ENCODE data around the gene EPN2.

EPN2 gene

GRCh38 chr17:19365833-19366636 is 128.9 kb downstream of the EPN2 start:
- no peak for DNase-seq (ENCODE audit: low read depth in 2 of 2)

DNA sequence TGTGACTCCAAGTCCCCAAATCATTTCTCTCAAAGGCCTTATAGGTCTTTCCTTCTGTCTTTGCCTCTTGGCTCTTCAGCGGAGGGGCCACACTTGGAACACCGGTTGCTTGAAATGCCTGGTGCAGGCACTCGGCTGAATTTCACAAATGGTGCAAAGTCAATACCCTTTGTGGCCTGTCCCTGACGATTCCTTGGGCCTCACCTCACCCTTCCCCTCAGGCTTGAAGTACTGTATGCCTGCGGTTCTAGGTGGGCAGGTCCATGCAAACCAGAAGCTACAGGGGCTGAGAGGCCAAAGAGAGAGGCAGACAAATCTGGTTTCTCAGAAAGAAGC is 129.4 kb downstream of the EPN2 start:
- DNase-seq (ENCODE audit: low read depth in 2 of 2) = no peak

- no peak for DNase-seq (ENCODE audit: low read depth in 2 of 2)
Measured at GRCh38 chr17:19368229-19368628, 131.1 kb downstream of the EPN2 start.

DNA sequence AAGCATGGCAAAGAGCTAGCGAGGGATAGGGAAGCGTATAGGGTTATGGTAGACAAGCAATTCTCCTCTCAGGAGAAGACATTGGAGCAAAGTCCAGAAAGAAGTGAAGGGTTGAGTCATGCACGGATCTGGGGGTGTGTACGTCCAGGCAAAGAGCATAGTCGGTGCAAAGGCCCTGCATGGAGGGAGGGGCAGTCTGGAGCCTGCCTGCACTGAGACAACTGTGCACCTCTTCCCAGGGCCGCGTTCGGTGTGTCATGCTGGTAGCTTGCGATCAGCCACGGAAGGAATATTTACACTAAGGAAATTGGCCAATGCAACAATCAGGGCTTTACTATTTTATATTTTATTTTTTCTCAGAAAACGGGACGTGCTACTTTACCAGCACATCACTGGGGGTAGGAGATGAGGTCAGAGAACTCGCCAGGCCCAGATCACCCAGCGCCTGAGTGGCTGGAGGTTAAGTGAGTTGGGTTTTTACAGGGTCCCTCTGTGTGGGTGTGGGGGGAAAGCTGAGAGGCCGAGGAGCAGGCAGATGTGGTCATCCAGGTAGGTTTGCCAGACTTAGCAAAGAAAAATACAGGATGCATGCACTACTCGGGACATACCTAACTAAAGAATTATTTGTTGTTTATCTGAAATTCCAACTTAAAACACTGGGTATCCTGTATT is 132.1 kb downstream of the EPN2 start:
- DNase-seq (ENCODE audit: low read depth in 2 of 2) = no peak

DNA sequence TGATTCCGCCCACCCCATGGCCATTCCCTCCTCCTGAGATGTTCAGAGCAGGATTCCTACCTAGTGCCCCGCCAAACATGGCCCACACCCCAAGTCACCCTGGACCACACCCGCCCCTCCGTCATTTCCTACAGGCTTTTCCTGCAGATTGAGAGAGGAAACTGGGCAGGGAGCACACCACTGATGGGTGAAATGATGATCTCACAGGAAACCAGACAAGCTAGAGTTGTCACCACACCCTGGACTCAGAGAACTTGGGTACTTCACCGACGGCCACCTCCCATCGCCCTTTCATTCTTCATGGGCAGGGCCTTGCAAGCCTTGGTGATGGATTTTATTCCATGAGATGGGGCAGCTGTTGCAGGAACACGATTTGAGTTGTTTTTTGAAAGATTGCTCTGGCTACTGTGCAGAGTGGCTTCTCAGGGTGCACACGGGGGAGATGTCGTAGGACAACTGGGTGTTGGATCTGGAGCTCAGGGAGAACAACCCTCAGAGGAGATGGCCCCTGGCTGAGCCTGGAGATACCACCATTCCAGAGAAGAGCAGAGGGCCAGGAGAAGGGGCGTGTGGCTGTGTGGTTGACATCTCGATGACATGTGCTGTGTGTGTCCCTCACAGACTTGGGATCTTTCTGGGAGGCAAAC is 132.8 kb downstream of the EPN2 start:
- no peak for DNase-seq (ENCODE audit: low read depth in 2 of 2)

GRCh38 chr17:19370493-19370960 is 133.4 kb downstream of the EPN2 start:
- DNase-seq (ENCODE audit: low read depth in 2 of 2) = no peak

GRCh38 chr17:19371259-19372010 is 134.3 kb downstream of the EPN2 start:
- DNase-seq (ENCODE audit: low read depth in 2 of 2) = no peak

- no peak for DNase-seq (ENCODE audit: low read depth in 2 of 2)
Measured at GRCh38 chr17:19372011-19372370, 134.8 kb downstream of the EPN2 start.

GRCh38 chr17:19372439-19372838 is 135.3 kb downstream of the EPN2 start:
- DNase-seq (ENCODE audit: low read depth in 2 of 2) = no peak

- no peak for DNase-seq (ENCODE audit: low read depth in 2 of 2)
Measured at GRCh38 chr17:19372866-19373504, 135.8 kb downstream of the EPN2 start.

GRCh38 chr17:19374136-19374535 is 137.0 kb downstream of the EPN2 start:
- DNase-seq (ENCODE audit: low read depth in 2 of 2) = no peak

DNA sequence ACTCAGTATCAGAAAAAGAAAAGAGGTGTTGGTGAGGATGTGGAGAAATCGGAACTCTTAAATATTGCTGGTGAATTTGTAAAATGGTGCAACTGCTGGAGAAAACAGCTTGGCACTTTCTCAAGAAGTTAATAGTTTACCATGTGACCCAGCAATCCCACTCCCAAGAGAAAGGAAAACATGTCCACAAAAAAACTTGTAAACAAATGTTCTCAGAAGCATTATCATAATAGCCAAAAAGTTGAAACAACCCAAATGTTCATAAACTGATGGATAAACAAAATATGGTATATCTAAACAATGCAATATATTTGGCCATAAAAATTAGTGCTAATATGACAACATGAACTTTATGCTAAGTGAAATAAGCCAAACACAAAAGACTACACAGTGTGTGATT is 138.6 kb downstream of the EPN2 start:
- no peak for DNase-seq (ENCODE audit: low read depth in 2 of 2)

GRCh38 chr17:19376811-19377210 is 139.6 kb downstream of the EPN2 start:
- DNase-seq (ENCODE audit: low read depth in 2 of 2) = no peak

DNA sequence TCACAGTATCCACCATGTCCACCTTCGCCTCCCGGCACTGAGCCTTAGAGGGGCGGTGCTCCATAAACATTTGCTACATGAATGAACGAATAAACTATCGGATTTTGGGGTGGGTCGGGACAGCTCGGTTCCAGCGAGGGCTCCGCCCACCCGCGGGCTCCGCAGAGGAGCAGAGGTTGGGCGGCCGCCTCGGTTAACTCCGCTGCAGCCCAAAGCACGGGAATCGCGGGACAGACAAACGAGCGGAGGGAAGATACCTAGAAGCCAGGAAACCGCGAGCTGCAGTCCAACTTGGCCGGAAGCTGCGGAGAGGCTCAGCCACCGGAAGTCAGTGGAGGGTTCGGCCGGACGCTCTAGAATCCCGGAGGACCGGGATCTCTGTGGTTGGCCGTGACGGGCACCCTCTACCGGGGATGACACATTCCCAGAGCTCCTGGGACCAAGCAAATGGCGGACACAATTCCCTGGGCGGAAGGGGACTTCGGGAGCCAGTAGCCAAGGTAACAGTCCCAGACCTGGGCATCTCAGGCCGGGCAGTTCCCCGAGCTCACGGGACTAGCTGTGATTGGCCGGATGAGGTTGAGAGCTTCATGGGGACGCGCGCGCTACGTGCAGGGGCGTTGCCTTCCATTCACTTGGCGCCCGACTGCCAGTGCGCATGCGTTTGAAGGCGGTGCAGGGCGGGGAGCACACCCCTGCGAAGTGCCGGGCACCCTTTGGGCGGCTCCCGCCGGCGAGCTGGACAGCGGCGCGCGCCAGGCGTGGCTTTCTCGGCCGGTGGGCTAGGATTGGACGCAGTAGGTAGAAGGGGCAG is 140.6 kb downstream of the EPN2 start:
- DNase-seq (ENCODE audit: low read depth in 2 of 2) = peak; percentile 87 to 93

DNA sequence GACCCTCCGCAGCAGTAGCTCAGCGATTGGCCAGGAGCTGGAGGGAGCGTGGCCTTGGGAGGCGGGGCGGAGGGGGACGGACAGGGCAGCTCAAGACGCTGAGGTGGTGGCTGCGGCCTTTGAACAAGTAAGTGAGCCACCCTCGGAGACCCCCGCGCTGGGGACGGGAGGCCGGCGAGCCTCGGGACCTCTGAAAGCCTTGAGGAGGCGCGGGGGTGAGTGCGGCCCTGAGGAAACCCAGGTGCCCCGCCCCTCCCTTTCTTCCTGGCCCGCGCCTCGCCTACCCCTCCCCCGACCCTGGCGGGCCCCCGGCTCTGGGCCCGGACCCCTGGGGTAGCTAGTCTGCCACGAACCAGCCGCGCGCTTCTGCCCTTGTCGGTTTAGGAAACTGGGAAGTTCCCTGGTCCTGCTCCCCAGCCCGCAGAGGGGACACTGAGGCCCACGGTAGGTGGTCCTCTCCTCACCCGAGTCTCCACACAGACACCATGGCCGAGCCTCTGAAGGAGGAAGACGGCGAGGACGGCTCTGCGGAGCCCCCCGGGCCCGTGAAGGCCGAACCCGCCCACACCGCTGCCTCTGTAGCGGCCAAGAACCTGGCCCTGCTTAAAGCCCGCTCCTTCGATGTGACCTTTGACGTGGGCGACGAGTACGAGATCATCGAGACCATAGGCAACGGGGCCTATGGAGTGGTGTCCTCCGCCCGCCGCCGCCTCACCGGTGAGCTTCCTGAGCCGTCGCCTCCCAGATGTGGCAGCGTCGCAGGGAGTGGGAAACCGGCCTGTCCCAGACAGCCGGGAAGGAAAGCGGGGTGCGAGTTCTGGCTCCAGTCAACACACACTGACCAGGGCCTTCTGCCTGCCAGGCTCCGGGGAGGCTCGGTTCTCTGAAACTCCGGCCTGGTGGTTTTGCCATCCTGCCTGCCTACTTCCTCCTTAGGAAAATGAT is 141.5 kb downstream of the EPN2 start, which contains the start of gene MAPK7:
Gene MAPK7, plus strand, starts transcription at position 83 of the 945 bp plus-strand sequence. Its CDS starts 403 bp downstream, at position 486.
- no peak for DNase-seq (ENCODE audit: low read depth in 2 of 2)

DNA sequence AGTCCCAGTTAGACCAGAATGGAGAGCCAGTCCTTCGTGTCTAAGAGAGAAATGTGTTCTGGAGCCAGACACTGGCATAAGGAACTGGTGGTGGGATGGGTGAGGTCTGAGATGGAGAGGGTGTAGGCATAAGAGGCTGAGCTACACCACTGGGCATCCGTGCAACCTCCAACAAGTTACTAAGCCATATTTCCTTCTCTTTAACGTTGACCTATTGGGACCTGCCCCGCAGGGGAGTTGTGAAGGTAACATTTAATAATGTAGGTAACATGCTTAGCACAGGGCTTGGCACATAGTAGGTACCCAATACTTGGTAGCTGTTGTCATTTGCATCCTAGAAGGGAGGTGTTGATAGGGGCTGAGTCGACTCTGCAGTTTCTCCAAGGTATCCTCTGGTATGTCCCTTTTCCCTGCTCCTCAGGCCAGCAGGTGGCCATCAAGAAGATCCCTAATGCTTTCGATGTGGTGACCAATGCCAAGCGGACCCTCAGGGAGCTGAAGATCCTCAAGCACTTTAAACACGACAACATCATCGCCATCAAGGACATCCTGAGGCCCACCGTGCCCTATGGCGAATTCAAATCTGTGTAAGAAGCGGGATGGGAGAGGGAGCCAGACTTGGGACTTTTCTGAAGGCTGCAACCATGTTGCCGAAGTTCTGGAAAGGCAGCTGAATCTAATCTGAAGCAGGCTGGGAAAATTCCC is 142.3 kb downstream of the EPN2 start:
- no peak for DNase-seq (ENCODE audit: low read depth in 2 of 2)

GRCh38 chr17:19380481-19381301 is 143.5 kb downstream of the EPN2 start:
- no peak for DNase-seq (ENCODE audit: low read depth in 2 of 2)

DNA sequence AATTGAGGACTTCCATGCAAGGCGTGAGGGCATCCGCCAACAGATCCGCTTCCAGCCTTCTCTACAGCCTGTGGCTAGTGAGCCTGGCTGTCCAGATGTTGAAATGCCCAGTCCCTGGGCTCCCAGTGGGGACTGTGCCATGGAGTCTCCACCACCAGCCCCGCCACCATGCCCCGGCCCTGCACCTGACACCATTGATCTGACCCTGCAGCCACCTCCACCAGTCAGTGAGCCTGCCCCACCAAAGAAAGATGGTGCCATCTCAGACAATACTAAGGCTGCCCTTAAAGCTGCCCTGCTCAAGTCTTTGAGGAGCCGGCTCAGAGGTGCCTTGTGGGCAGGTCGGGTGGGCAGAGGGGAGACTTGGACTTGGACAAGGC is 144.2 kb downstream of the EPN2 start:
- DNase-seq (ENCODE audit: low read depth in 2 of 2) = no peak

Data from stimulated activated CD8-positive, alpha-beta memory T cell treated with anti-CD3 and anti-CD28 coated beads, Interleukin-7, amount 100 ng/mL, for 4 hours (primary cell).